ENCODE results near the gene FGFR3.

DNA sequence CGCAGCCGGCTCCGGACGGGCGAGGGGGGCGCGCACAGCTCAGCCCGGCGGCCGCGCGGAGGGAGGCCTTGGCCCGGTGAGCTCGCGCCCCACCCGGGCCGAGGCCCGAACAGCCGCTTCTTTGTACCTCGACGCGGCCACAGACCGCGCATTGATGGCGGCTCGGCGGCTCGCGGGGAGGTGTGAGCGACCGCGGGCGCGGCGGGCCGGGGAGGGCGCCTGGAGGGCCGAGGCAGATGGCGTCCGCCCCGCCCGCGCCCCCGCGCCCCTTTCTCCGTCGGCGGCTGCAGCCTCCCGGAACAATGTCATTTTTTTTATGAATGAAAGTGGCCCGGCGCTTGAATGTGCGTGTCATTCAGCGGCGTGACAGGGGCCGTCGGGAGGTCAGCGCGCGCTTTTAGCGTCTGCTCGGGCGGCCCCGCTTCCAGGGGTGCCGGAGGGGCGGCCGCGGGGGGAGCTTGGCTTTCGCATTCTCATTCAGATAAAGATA lies 1.8 kb downstream of the FGFR3 start:
- TF ChIP-seq, protein P1, sequence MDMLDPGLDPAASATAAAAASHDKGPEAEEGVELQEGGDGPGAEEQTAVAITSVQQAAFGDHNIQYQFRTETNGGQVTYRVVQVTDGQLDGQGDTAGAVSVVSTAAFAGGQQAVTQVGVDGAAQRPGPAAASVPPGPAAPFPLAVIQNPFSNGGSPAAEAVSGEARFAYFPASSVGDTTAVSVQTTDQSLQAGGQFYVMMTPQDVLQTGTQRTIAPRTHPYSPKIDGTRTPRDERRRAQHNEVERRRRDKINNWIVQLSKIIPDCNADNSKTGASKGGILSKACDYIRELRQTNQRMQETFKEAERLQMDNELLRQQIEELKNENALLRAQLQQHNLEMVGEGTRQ (IDR thresholded peaks at IDR 0.05; ENCODE audit: low read length), result no peak
- TF ChIP-seq CBX8 (IDR thresholded peaks at IDR 0.05; ENCODE audit: borderline replicate concordance, low read depth, low read length) (no peak), POLR2A (IDR thresholded peaks at IDR 0.05; ENCODE audit: control extremely low read depth in 1 of 2, low read depth in 2 of 2, low read length in 2 of 2) (no peak), POLR2AphosphoS5 (IDR thresholded peaks at IDR 0.05; ENCODE audit: low read depth, low read length) (no peak), GABPA (IDR thresholded peaks at IDR 0.05; ENCODE audit: borderline replicate concordance, insufficient read depth, low read length) (no peak), SIN3A (conservative IDR thresholded peaks at IDR 0.05 in 1 of 2, IDR thresholded peaks at IDR 0.05 in 1 of 2; ENCODE audit: low read depth in 1 of 2, low read length in 2 of 2) (peak in 1 of 2 experiments; percentile 21; a peak in 1 of 4 replicates), GTF2F1 (IDR thresholded peaks at IDR 0.05; ENCODE audit: borderline replicate concordance, low read depth, low read length) (no peak), EZH2 (IDR thresholded peaks at IDR 0.05; ENCODE audit: low read depth, low read length, severe bottlenecking) (no peak), TCF12 (IDR thresholded peaks at IDR 0.05; ENCODE audit: low read depth, low read length) (no peak)
- TF ChIP-seq, protein P2, sequence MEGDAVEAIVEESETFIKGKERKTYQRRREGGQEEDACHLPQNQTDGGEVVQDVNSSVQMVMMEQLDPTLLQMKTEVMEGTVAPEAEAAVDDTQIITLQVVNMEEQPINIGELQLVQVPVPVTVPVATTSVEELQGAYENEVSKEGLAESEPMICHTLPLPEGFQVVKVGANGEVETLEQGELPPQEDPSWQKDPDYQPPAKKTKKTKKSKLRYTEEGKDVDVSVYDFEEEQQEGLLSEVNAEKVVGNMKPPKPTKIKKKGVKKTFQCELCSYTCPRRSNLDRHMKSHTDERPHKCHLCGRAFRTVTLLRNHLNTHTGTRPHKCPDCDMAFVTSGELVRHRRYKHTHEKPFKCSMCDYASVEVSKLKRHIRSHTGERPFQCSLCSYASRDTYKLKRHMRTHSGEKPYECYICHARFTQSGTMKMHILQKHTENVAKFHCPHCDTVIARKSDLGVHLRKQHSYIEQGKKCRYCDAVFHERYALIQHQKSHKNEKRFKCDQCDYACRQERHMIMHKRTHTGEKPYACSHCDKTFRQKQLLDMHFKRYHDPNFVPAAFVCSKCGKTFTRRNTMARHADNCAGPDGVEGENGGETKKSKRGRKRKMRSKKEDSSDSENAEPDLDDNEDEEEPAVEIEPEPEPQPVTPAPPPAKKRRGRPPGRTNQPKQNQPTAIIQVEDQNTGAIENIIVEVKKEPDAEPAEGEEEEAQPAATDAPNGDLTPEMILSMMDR (IDR thresholded peaks at IDR 0.05; ENCODE audit: control extremely low read depth in 1 of 3, insufficient read depth in 1 of 3, low read depth in 1 of 3, low read length in 3 of 3), result no peak

All from H1 (cell line).